Thymus (tissue), 14 donors: Measurements from ENCODE around the gene KIF5A. TPM values are rescaled to one million over a fixed set of nuclear protein-coding genes. Genes with fewer than 3 reads are reported as not detected.
A peak's percentile ranks its signal among the peaks of the same experiment; 100 is the strongest.
"Not testable (repeated sequence)": the region's sequence is repeated elsewhere in the genome, so short reads cannot be mapped to it uniquely, and the experiment has no call there.

ENCODE experiments used
- DNase-seq, 9 donors: peaks; one replicate each; pipeline ENCODE4 v3.0.0-alpha.2; 2013; ENCODE audit warnings: low spot score in 9 of 9, low read depth in 6 of 9, missing footprints in 1 of 9
- H3K27ac ChIP-seq, 2 donors: one replicate each; pipeline ENCODE4 v1.5.1; 2013; ENCODE audit warnings: control low read depth in 1 of 2, low read depth in 1 of 2, low read length in 1 of 2, mild to moderate bottlenecking in 1 of 2, moderate library complexity in 1 of 2
- H3K27me3 ChIP-seq, 2 donors: one replicate each; pipeline ENCODE4 v1.5.1; 2013; ENCODE audit warnings: low read length in 1 of 2; ENCODE audit not compliant: control insufficient read depth in 2 of 2, insufficient read depth in 1 of 2
- H3K36me3 ChIP-seq, 2 donors: one replicate each; pipeline ENCODE4 v1.5.1; 2013; ENCODE audit warnings: low read length in 1 of 2, mild to moderate bottlenecking in 1 of 2, moderate library complexity in 1 of 2; ENCODE audit not compliant: control insufficient read depth in 2 of 2, insufficient read depth in 2 of 2
- H3K4me1 ChIP-seq, 2 donors: one replicate each; pipeline ENCODE4 v1.5.1; 2013; ENCODE audit warnings: low read length in 2 of 2; ENCODE audit not compliant: control insufficient read depth in 2 of 2, insufficient read depth in 2 of 2
- H3K4me3 ChIP-seq, 2 donors: one replicate each; pipeline ENCODE4 v1.5.1; 2013; ENCODE audit warnings: low read length in 2 of 2, control low read depth in 1 of 2, mild to moderate bottlenecking in 1 of 2
- H3K9me3 ChIP-seq, 2 donors: one replicate each; pipeline ENCODE4 v1.5.1; 2013; ENCODE audit warnings: low read length in 1 of 2, mild to moderate bottlenecking in 1 of 2; ENCODE audit not compliant: control insufficient read depth in 2 of 2, insufficient read depth in 1 of 2
- WGBS: extraction: QIAGEN DNeasy Blood & Tissue Kit; methylation state at CpG from one replicate; pipeline ENCODE4 v1.1.7; 2013; 5-methylcytosine and 5-hydroxymethylcytosine counted together
- long read RNA-seq, 10 donors: transcript quantifications; one replicate each; lab custom pipeline, GENCODE V29; 2026
- polyA plus RNA-seq: library from polyadenylated mRNA; stranded (reverse); fragments of 200-250 nt; gene quantifications from one replicate; pipeline ENCODE4 v1.2.3, GENCODE V29; 2013
- total RNA-seq: library from RNA; stranded (reverse); fragments of 120-200 nt; gene quantifications from one replicate; pipeline ENCODE4 v1.2.4, GENCODE V29; 2013
- donor health status: healthy.

The KIF5A gene
- total RNA-seq (0.05 TPM), polyA plus RNA-seq (0.27 TPM)
- long read RNA-seq, donor 1, result 0 reads
- long read RNA-seq, donor 2, result 0 reads
- long read RNA-seq, donor 3, result 0 reads
- long read RNA-seq, donor 4, result 0 reads
- long read RNA-seq, donor 5, result 0 reads
- long read RNA-seq, donor 6, result 0 reads
- long read RNA-seq, donor 7, result 0 reads
- long read RNA-seq, donor 8, result 0 reads
- long read RNA-seq, donor 9, result 0 reads
- long read RNA-seq, donor 10, result 0 reads

- WGBS, result 9% methylated on average over 52 of the region's 52 CpGs
- H3K4me3 ChIP-seq, result peak within 1 kb of the TSS; percentile 6 to 47
- H3K4me1 ChIP-seq, result peaks cover 12 to 23% of the 10 kb centered on the region in 2 donors
- peaks cover 21 to 77% of the 10 kb centered on the region in 2 donors for H3K27me3 ChIP-seq
- H3K9me3 ChIP-seq, result peaks cover 0 to 8% of the 10 kb centered on the region in 2 donors
- no peak within 1 kb of the TSS for H3K27ac ChIP-seq
- DNase-seq, result peak in 3 of 9 donors; percentile 37 to 53 (median 48)
- H3K36me3 ChIP-seq, result no peaks in the 10 kb centered on the region
These were observed at the start of gene KIF5A for GRCh38 chr12:57549909-57550640. Gene KIF5A, plus strand, starts transcription at chr12:57550044. Its CDS starts 228 bp downstream, at chr12:57550272.

DNA sequence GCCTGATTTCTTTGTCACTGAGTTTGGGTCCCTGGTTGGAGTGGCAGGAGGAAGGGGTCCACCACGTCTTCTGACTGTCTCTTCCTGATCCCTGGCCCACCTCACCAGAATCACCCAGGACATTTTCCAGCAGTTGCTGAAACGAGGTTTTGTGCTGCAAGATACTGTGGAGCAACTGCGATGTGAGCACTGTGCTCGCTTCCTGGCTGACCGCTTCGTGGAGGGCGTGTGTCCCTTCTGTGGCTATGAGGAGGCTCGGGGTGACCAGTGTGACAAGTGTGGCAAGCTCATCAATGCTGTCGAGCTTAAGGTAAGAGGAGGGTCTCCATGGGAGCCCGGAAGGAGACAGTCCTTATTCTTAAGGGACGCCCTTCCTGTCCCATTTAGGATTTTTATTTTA, 49.6 kb upstream of the KIF5A start:
- WGBS, result 98% methylated on average over 11 of the region's 11 CpGs

DNA sequence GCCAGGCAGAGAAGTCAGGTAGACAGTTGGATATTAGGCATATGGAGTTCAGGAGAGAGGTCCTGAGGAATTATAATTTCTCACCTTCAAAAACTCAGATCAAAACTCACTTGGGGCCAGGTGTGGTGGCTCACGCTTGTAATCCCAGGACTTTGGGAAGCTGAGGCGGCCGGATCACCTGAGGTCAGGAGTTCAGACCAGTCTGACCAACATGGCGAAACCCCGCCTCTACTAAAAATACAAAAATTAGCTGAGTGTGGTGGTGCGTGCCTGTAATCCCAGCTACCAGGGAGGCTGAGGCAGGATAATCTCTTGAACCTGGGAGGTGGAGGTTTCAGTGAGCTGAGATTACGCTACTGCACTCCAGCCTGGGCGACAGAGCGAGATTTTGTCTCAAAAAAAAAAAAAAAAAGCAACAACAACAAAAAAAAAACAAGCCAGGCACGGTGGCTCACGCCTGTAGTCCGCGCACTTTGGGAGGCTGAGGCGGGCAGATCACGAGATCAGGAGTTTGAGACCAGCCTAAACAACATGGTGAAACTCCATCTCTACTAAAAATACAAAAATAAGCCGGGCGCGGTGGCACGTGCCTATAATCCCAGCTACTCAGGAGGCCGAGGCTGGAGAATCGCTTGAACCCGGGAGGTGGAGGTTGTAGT, 47.4 kb upstream of the KIF5A start:
- not testable (repeated sequence) for DNase-seq, H3K4me3 ChIP-seq, H3K9me3 ChIP-seq, H3K27ac ChIP-seq, H3K4me1 ChIP-seq, H3K27me3 ChIP-seq
- 98% methylated on average over 22 of the region's 22 CpGs for WGBS
- peaks cover 65 to 80% of the 10 kb centered on the region in 2 donors for H3K36me3 ChIP-seq

More for the DNA sequence above, 49.6 kb upstream of the KIF5A start:
- H3K27ac ChIP-seq, result no peak overlapping the region
- no peaks in the 10 kb centered on the region for H3K27me3 ChIP-seq
- DNase-seq, result no peak
- H3K9me3 ChIP-seq, result no peaks in the 10 kb centered on the region
- H3K36me3 ChIP-seq, result peaks cover 59 to 80% of the 10 kb centered on the region in 2 donors
- H3K4me1 ChIP-seq, result no peaks in the 10 kb centered on the region
- no peak overlapping the region for H3K4me3 ChIP-seq

- H3K4me3 ChIP-seq, H3K27me3 ChIP-seq, H3K27ac ChIP-seq, H3K4me1 ChIP-seq, H3K9me3 ChIP-seq, DNase-seq: not testable (repeated sequence)
- peaks cover 56 to 69% of the 10 kb centered on the region in 2 donors for H3K36me3 ChIP-seq
- 93% methylated on average over 4 of the region's 4 CpGs for WGBS
These were observed 43.3 kb upstream of the KIF5A start for GRCh38 chr12:57506541-57506940.

GRCh38 chr12:57507796-57508195, 42.0 kb upstream of the KIF5A start:
- not testable (repeated sequence) for H3K4me3 ChIP-seq
- peaks cover 64 to 70% of the 10 kb centered on the region in 2 donors for H3K36me3 ChIP-seq
- over 99% methylated on average over 25 of the region's 28 CpGs for WGBS

GRCh38 chr12:57511161-57511560, 38.7 kb upstream of the KIF5A start:
- 99% methylated on average over 4 of the region's 4 CpGs for WGBS
- Histone ChIP-seq H3K4me3 (no peak overlapping the region), H3K27ac (no peak overlapping the region), H3K4me1 (no peaks in the 10 kb centered on the region), H3K36me3 (peaks cover 64 to 69% of the 10 kb centered on the region in 2 donors), H3K9me3 (no peaks in the 10 kb centered on the region), H3K27me3 (no peaks in the 10 kb centered on the region)
- DNase-seq, result no peak

More at GRCh38 chr12:57507796-57508195, 42.0 kb upstream of the KIF5A start:
- not testable (repeated sequence) for H3K27me3 ChIP-seq, H3K27ac ChIP-seq, H3K9me3 ChIP-seq, DNase-seq, H3K4me1 ChIP-seq

- WGBS, result 97% methylated on average over 7 of the region's 7 CpGs
- Histone ChIP-seq H3K27ac (no peak overlapping the region), H3K4me3 (no peak overlapping the region), H3K36me3 (peaks cover 65 to 70% of the 10 kb centered on the region in 2 donors), H3K9me3 (peaks cover 0 to 2% of the 10 kb centered on the region in 2 donors), H3K4me1 (no peaks in the 10 kb centered on the region), H3K27me3 (no peaks in the 10 kb centered on the region)
- DNase-seq, result no peak
These were observed 38.1 kb upstream of the KIF5A start for GRCh38 chr12:57511588-57512325.

DNA sequence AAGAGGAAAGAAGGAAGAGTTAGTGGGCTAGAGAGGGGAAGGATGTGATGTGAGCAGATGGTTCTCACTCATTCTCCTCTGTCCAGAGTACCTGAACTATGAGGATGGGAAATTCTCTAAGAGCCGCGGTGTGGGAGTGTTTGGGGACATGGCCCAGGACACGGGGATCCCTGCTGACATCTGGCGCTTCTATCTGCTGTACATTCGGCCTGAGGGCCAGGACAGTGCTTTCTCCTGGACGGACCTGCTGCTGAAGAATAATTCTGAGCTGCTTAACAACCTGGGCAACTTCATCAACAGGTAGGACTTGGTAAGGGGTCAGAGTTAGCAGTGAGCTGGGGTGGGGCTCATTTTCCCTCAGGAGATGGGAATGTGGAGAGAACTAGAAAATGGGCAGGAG, 37.2 kb upstream of the KIF5A start:
- Histone ChIP-seq H3K4me3 (no peak overlapping the region), H3K27me3 (no peaks in the 10 kb centered on the region), H3K4me1 (no peaks in the 10 kb centered on the region), H3K36me3 (peaks cover 73 to 79% of the 10 kb centered on the region in 2 donors), H3K9me3 (peaks cover 0 to 3% of the 10 kb centered on the region in 2 donors), H3K27ac (no peak overlapping the region)
- DNase-seq, result no peak
- 98% methylated on average over 6 of the region's 6 CpGs for WGBS
